SK-N-MC (cell line): ENCODE measurements around the gene CDKN1A.

Experiments
- EZH2 ChIP-seq: fragments of 200-600 bp; sonication (generic); IDR thresholded peaks from one replicate; pipeline ENCODE4 v1.6.1; 2017; ENCODE audit warnings: antibody characterized with exemption
- FOXP2 ChIP-seq: optimal IDR thresholded peaks from 2 replicates; pipeline ENCODE3; 2011; ENCODE audit warnings: mild to moderate bottlenecking, moderate library complexity; ENCODE audit not compliant: insufficient read depth; ENCODE audit errors: extremely low read length, control extremely low read depth
- POLR2AphosphoS5 ChIP-seq: IDR thresholded peaks from 2 replicates; pipeline ENCODE4 v1.6.1; 2012; ENCODE audit warnings: mild to moderate bottlenecking, low read depth, low read length, borderline replicate concordance

DNA sequence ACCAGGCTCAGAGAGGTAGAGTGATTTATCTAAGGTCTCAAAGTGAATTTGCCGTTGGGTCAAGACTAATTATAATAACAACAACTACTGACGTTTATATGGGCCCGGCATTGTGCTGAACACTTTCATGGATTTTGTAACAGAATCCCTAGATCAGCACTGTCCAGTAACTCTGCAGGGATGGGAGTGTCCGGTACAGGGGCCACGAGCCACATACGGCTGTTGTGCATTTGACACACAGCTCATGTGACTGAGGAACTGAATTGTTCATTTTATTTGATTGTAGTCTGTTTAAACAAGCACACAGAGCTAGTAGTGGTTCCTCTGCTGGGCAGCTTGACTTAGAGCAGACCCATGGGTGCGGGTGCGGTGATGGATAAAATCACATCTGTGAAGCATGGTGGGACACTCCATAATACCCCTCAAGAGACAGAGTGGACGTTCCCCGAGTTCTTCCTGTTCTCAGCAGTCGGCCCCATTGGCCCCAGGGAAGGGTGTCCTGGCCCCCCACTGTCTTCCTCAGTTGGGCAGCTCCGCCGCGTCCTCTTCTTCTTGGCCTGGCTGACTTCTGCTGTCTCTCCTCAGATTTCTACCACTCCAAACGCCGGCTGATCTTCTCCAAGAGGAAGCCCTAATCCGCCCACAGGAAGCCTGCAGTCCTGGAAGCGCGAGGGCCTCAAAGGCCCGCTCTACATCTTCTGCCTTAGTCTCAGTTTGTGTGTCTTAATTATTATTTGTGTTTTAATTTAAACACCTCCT, 6.8 kb downstream of the CDKN1A start:
- TF ChIP-seq POLR2AphosphoS5 (no peak), EZH2 (no peak), FOXP2 (no peak)
